K562 (cell line): ENCODE data around the gene CDX1. TPM values are rescaled to one million over a fixed set of nuclear protein-coding genes. Genes with fewer than 3 reads are reported as not detected.

Experiments
- ATAC-seq: fragments of 200-7000 bp; cut with Tn5 transposase; 3 replicates; pipeline ENCODE4 v1.9.1; 2020; ENCODE audit warnings: moderate library complexity
- BruUV-seq: library from RNA; stranded (reverse); fragments of 400-500 nt; replicated peaks from 2 replicates; lab custom pipeline; 2021; lab: Mats Ljungman, UMichigan
- CTCF ChIA-PET: fragments of 300-600 bp; formaldehyde crosslinking; extraction: SDS; loops from one replicate; lab custom pipeline; 2021; ENCODE audit warnings: low intra/inter-chr PET ratio; lab: Yijun Ruan, JAX
- POLR2A ChIA-PET: fragments of 300-600, 350-650 bp; sonication (Branson Sonifier 250); formaldehyde crosslinking; extraction: SDS; loops from one replicate; lab custom pipeline; 2021; ENCODE audit warnings: antibody characterized with exemption, inconsistent platforms; lab: Yijun Ruan, JAX
- DNase-seq, 4 experiments: peaks; one replicate each; pipeline versions ENCODE4 v3.0.0 to v3.0.0-alpha.2; 2011 to 2018; ENCODE audit warnings: low spot score in 3 of 4, mixed read lengths in 3 of 4; ENCODE audit errors: extremely low read depth in 1 of 4
- FAIRE-seq: peaks from 2 replicates; lab custom pipeline; 2011; peaks lifted over from hg19 to GRCh38; lab: Jason Lieb, UNC
- H2AFZ ChIP-seq: 2 replicates; pipeline ENCODE4 v1.6.0; 2011; ENCODE audit warnings: low read depth, low read length, control low read depth, inconsistent platforms
- H3K27ac ChIP-seq: fragments of 200-600 bp; 3 replicates; pipeline ENCODE4 v1.8.0; 2011; ENCODE audit warnings: low read depth, mild to moderate bottlenecking, control low read depth, inconsistent platforms, low read length, moderate library complexity, mixed read lengths; ENCODE audit errors: extremely low read depth
- H3K27me3 ChIP-seq, 2 experiments: fragments of 300-600 bp in 1 of 2; 2 replicates in 1 of 2; 3 replicates in 1 of 2; pipeline versions ENCODE4 v1.6.0 to v1.8.0; 2011; ENCODE audit warnings: inconsistent platforms in 2 of 2, low read length in 2 of 2, mild to moderate bottlenecking in 1 of 2, mixed read lengths in 1 of 2, moderate library complexity in 1 of 2; ENCODE audit not compliant: control insufficient read depth in 2 of 2, insufficient read depth in 2 of 2
- H3K36me3 ChIP-seq: fragments of 300-600 bp; 3 replicates; pipeline ENCODE4 v1.8.0; 2011; ENCODE audit warnings: mild to moderate bottlenecking, low read length, inconsistent platforms; ENCODE audit not compliant: control insufficient read depth, insufficient read depth
- H3K4me1 ChIP-seq, 2 experiments: fragments of 200-600 bp in 1 of 2; replicated peaks in 1 of 2; 2 replicates in 1 of 2; 3 replicates in 1 of 2; pipeline versions ENCODE4 v1.5.1 to v1.8.0; 2011; ENCODE audit warnings: inconsistent platforms in 2 of 2, low read length in 2 of 2, mild to moderate bottlenecking in 1 of 2, mixed read lengths in 1 of 2, moderate library complexity in 1 of 2; ENCODE audit not compliant: control insufficient read depth in 2 of 2, insufficient read depth in 2 of 2
- H3K4me2 ChIP-seq: 2 replicates; pipeline ENCODE4 v1.6.1; 2011; ENCODE audit warnings: low read length, control low read depth, inconsistent platforms, mixed read lengths; ENCODE audit not compliant: insufficient read depth
- H3K4me3 ChIP-seq: fragments of 200-600 bp; sonication (generic), shearing (Covaris generic); 2 replicates; pipeline ENCODE4 v1.5.1; 2016; ENCODE audit warnings: control low read depth, inconsistent platforms
- H3K79me2 ChIP-seq: fragments of 200-600 bp; 3 replicates; pipeline ENCODE4 v1.8.0; 2011; ENCODE audit warnings: low read length, inconsistent platforms; ENCODE audit not compliant: control insufficient read depth, insufficient read depth
- H3K9ac ChIP-seq, 2 experiments: 2 replicates each; pipeline versions ENCODE4 v1.6.0 to v1.6.1; 2011; ENCODE audit warnings: low read depth in 2 of 2, low read length in 2 of 2, control low read depth in 1 of 2, inconsistent platforms in 1 of 2, mild to moderate bottlenecking in 1 of 2, mixed read lengths in 1 of 2; ENCODE audit not compliant: insufficient read depth in 1 of 2
- H3K9me1 ChIP-seq: one replicate; pipeline ENCODE4 v1.6.0; 2011; ENCODE audit warnings: inconsistent platforms, mild to moderate bottlenecking, low read length, moderate library complexity; ENCODE audit not compliant: control insufficient read depth, insufficient read depth
- H3K9me3 ChIP-seq: replicated peaks from 2 replicates; pipeline ENCODE4 v1.5.1; 2011; ENCODE audit warnings: low read depth, low read length, inconsistent platforms; ENCODE audit not compliant: control insufficient read depth, insufficient read depth
- H4K20me1 ChIP-seq: replicated peaks from 2 replicates; pipeline ENCODE4 v1.6.1; 2011; ENCODE audit warnings: low read length, inconsistent platforms, mixed read lengths; ENCODE audit not compliant: control insufficient read depth, insufficient read depth
- CC2D1A ChIP-seq: fragments of 450-650 bp; IDR thresholded peaks from 2 replicates; pipeline ENCODE4 v1.6.1; 2017; ENCODE audit warnings: mild to moderate bottlenecking
- ELF2 ChIP-seq: fragments of 250-450 bp; sonication (Bioruptor Pico); IDR thresholded peaks from 2 replicates; pipeline ENCODE4 v1.5.0; 2021; ENCODE audit warnings: mild to moderate bottlenecking
- ETV5 ChIP-seq: sonication (generic); formaldehyde crosslinking; IDR thresholded peaks from 2 replicates; pipeline ENCODE4 v1.4.0; 2020; ENCODE audit warnings: low read depth, mild to moderate bottlenecking, missing genetic modification reagents
- PRPF4 ChIP-seq: fragments of 200-400 bp; formaldehyde crosslinking; IDR thresholded peaks from one replicate; pipeline ENCODE4 v1.6.1; 2017; ENCODE audit warnings: low read length, low read depth, mild to moderate bottlenecking; ENCODE audit not compliant: insufficient read depth, poor library complexity, severe bottlenecking
- RFX7 ChIP-seq: fragments of 250-450 bp; sonication (Bioruptor Pico); IDR thresholded peaks from 2 replicates; pipeline ENCODE4 v1.5.1; 2021; ENCODE audit warnings: mild to moderate bottlenecking
- TCF7L2 ChIP-seq: fragments of 150-350 bp; IDR thresholded peaks from 2 replicates; pipeline ENCODE4 v1.6.1; 2016; ENCODE audit warnings: low read depth, mild to moderate bottlenecking, low read length, moderate library complexity
- ZFP36 ChIP-seq: fragments of 150-350 bp; IDR thresholded peaks from 2 replicates; pipeline ENCODE4 v1.6.1; 2018; ENCODE audit warnings: low read length, low read depth; ENCODE audit not compliant: partially characterized antibody
- ZKSCAN8 ChIP-seq: fragments of 200-800 bp; sonication (Bioruptor generic); IDR thresholded peaks from 2 replicates; pipeline ENCODE4 v1.6.1; 2016; ENCODE audit warnings: missing genetic modification characterization, missing compliant biosample characterization
- WGBS: fragments of 100-300 bp; shearing (Covaris generic); methylation state at CpG from one replicate; pipeline ENCODE4 v1.1.6; 2016; ENCODE audit warnings: low coverage, mixed read lengths; ENCODE audit not compliant: insufficient coverage; ENCODE audit errors: missing lambda C conversion rate; 5-methylcytosine and 5-hydroxymethylcytosine counted together
- in situ Hi-C: fragments of 300-500 bp; cut with MboI; formaldehyde crosslinking; loops from 4 replicates; pipeline ENCODE4 v1.15.0; 2018; ENCODE audit warnings: inconsistent platforms, mixed read lengths
- intact Hi-C: fragments of 100-400 bp; cut with micrococcal nuclease; formaldehyde crosslinking; loops from 2 replicates; pipeline ENCODE4 v1.14.2; 2022
- polyA plus RNA-seq, 8 experiments: library from polyadenylated mRNA; depleted of rRNA in 4 of 8; stranded (reverse) in 5 of 8; unstranded in 3 of 8; fragments of >200 nt; fragmentation: Nextera tagmentation in 2 of 8; fragmentation: Illumina TruSeq in 1 of 8; extraction: Ambion mirVana in 2 of 8; extraction: Trizol in 1 of 8; gene quantifications; 2 replicates each; pipeline versions ENCODE4 v1.2.1 to v1.2.3, GENCODE V29; 2011 to 2014; ENCODE audit warnings: inconsistent platforms in 1 of 8, missing spikeins in 1 of 8
- total RNA-seq, 7 experiments: library from RNA; depleted of rRNA in 6 of 7; stranded (reverse); fragments of >200 nt in 6 of 7; fragmentation: Illumina TruSeq in 2 of 7; extraction: Trizol in 2 of 7; gene quantifications; 2 replicates each; pipeline versions ENCODE4 v1.2.1 to v1.2.3, GENCODE V29; 2011 to 2021; ENCODE audit warnings: low replicate concordance in 1 of 7
- TF ChIP-seq, protein P1 (sequence below), 3 experiments: IDR thresholded peaks in 2 of 3; conservative IDR thresholded peaks in 1 of 3; 2 replicates each; pipeline ENCODE4 v1.5.1; 2011 to 2012; ENCODE audit warnings: low read length in 3 of 3, mild to moderate bottlenecking in 3 of 3, control low read depth in 2 of 3, improper control_type of control experiment in 1 of 3, inconsistent platforms in 1 of 3, low read depth in 1 of 3, mixed read lengths in 1 of 3, moderate library complexity in 1 of 3; ENCODE audit not compliant: insufficient read depth in 2 of 3

Gene CDX1
- total and polyA plus RNA-seq, 9 of the 15 experiments (the other 6 are each of a cell fraction or from before 2014, with no cell fraction given) = 0.06 to 0.16 TPM; not detected in 7

DNA sequence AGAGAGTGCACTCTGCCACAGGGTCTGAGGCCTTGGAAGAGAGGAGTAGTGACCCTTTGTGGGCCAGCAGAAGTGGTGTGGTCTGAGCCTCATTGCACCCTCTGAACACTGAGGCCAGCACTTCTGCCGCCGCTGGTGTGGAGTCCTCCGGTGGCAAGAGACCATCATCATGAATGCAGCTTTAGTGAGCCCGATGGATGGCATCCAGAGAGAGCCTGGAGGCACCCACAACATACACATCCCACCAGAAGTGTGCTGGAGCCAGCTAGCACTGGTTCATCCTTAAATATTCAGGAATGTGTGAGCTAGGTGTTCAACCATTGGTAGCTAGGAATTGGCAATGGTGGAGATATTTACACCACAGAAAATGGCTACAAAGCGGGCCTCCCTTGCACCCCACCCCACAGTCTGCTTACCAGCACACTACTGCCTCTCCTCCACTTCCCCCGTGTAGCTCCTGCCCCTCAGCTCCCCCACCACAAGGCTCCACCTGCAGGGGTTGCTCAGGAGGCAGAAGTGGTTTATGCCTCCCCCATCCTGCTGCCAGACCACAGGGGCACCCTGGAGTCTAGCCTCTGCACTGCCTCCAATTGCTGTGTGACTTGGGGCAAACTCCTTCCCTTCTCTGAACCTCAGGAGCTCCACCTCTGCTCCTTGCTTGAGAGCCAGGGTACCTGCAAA is 39.7 kb downstream of the CDX1 start:
- ATAC-seq (no peak), FAIRE-seq (no peak), DNase-seq (no peak)
- no TSS peak for BruUV-seq
- Histone ChIP-seq H3K27me3 (peaks cover 20 to 71% of the 10 kb centered on the region in 2 experiments), H3K9me3 (no peaks in the 10 kb centered on the region), H4K20me1 (peaks cover 7% of the 10 kb centered on the region), H3K4me3 (no peak overlapping the region), H3K4me2 (no peak overlapping the region), H3K9ac (peak overlapping the region in 1 of 2 experiments; percentile 29; a peak in 1 of 4 replicates), H3K36me3 (no peaks in the 10 kb centered on the region), H3K27ac (no peak overlapping the region), H3K4me1 (peaks cover 0 to 8% of the 10 kb centered on the region in 2 experiments; a peak in 1 of 5 replicates), H2AFZ (no peak overlapping the region), H3K79me2 (no peaks in the 10 kb centered on the region), H3K9me1 (no peaks in the 10 kb centered on the region)
- intact Hi-C loops = no loop called here
- in situ Hi-C loops = no loop called here
- CTCF ChIA-PET = no interaction called here
- POLR2A ChIA-PET = interaction anchor here (0.9 to 2.3 kb wide), 3 partner anchors 13 to 87 kb away, joined by 3 to 6 read pairs (median 3); no protein-coding TSS in a partner anchor
- WGBS = 5% methylated on average over 5 of the region's 6 CpGs
- TF ChIP-seq ZKSCAN8 (CRISPR knock-in tag) = no peak
- no peak for TF ChIP-seq ETV5 (CRISPR knock-in tag)
- TF ChIP-seq PRPF4 = no peak
- TF ChIP-seq ZFP36 = peak; percentile 43
- no peak for TF ChIP-seq CC2D1A
- TF ChIP-seq TCF7L2 = no peak
- no peak for TF ChIP-seq ELF2 (CRISPR knock-in tag)
- TF ChIP-seq, protein P1, sequence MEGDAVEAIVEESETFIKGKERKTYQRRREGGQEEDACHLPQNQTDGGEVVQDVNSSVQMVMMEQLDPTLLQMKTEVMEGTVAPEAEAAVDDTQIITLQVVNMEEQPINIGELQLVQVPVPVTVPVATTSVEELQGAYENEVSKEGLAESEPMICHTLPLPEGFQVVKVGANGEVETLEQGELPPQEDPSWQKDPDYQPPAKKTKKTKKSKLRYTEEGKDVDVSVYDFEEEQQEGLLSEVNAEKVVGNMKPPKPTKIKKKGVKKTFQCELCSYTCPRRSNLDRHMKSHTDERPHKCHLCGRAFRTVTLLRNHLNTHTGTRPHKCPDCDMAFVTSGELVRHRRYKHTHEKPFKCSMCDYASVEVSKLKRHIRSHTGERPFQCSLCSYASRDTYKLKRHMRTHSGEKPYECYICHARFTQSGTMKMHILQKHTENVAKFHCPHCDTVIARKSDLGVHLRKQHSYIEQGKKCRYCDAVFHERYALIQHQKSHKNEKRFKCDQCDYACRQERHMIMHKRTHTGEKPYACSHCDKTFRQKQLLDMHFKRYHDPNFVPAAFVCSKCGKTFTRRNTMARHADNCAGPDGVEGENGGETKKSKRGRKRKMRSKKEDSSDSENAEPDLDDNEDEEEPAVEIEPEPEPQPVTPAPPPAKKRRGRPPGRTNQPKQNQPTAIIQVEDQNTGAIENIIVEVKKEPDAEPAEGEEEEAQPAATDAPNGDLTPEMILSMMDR (IDR thresholded peaks at IDR 0.05 in 2 of 3, conservative IDR thresholded peaks at IDR 0.05 in 1 of 3; ENCODE audit: insufficient read depth in 2 of 3, low read depth in 1 of 3, low read length in 3 of 3) = 0 out of 6 replicates have a peak, but pooled peaks of 1 of the 3 experiments have one; percentile 3
- TF ChIP-seq RFX7 = no peak
